SJCRH30 (cell line): ENCODE measurements around the gene ANO3. TPM values are rescaled to one million over a fixed set of nuclear protein-coding genes. Genes with fewer than 3 reads are reported as not detected.
A peak's percentile ranks its signal among the peaks of the same experiment; 100 is the strongest.
"Not testable (repeated sequence)": the region's sequence is repeated elsewhere in the genome, so short reads cannot be mapped to it uniquely, and the experiment has no call there.

Experiments
- DNase-seq, 2 experiments: peaks; one replicate each; pipeline ENCODE4 v3.0.0-alpha.2; 2015 to 2020
- H3K27ac ChIP-seq: fragments of 250-450 bp; sonication (Bioruptor Pico); 2 replicates; pipeline ENCODE4 v1.5.1; 2020; ENCODE audit warnings: mild to moderate bottlenecking, moderate library complexity
- H3K27me3 ChIP-seq: fragments of 250-450 bp; sonication (Bioruptor Pico); 2 replicates; pipeline ENCODE4 v1.5.1; 2020; ENCODE audit warnings: mild to moderate bottlenecking, moderate library complexity
- H3K36me3 ChIP-seq: fragments of 250-450 bp; sonication (Bioruptor Pico); 2 replicates; pipeline ENCODE4 v1.5.1; 2020; ENCODE audit warnings: mild to moderate bottlenecking, moderate library complexity
- H3K4me1 ChIP-seq: fragments of 250-450 bp; sonication (Bioruptor Pico); 2 replicates; pipeline ENCODE4 v1.5.1; 2020; ENCODE audit warnings: mild to moderate bottlenecking, moderate library complexity
- H3K4me3 ChIP-seq: fragments of 250-450 bp; sonication (Bioruptor Pico); 2 replicates; pipeline ENCODE4 v1.5.1; 2020; ENCODE audit warnings: mild to moderate bottlenecking, moderate library complexity
- H3K9me3 ChIP-seq: fragments of 250-450 bp; sonication (Bioruptor Pico); replicated peaks from 2 replicates; pipeline ENCODE4 v1.5.1; 2020; ENCODE audit warnings: mild to moderate bottlenecking, moderate library complexity
- total RNA-seq: library from RNA; depleted of rRNA; stranded (reverse); fragments of >200 nt; shearing (Covaris generic); gene quantifications from 2 replicates; pipeline ENCODE4 v1.2.3, GENCODE V29; 2014; rRNA removed

ANO3 gene
- total RNA-seq = 0.12 and 0.56 TPM in 2 replicates

GRCh38 chr11:26331911-26332571 is at the start of gene ANO3:
Gene ANO3, plus strand, starts transcription at chr11:26332130. Its CDS starts 146 bp downstream, at chr11:26332276.
- Histone ChIP-seq H3K9me3 (no peaks in the 10 kb centered on the region), H3K27me3 (0 out of 2 replicates have a peak, but pooled peaks cover 2% of the 10 kb centered on the region), H3K4me3 (no peak within 1 kb of the TSS), H3K4me1 (no peaks in the 10 kb centered on the region), H3K27ac (no peak within 1 kb of the TSS), H3K36me3 (no peaks in the 10 kb centered on the region)
- peak; percentile 91 to 95 for DNase-seq

GRCh38 chr11:26283852-26284408 is 48.0 kb upstream of the ANO3 start:
- no peaks in the 10 kb centered on the region for H3K4me1 ChIP-seq
- H3K27me3 ChIP-seq = no peaks in the 10 kb centered on the region; the same call in 1 of the 2 replicates
- no peaks in the 10 kb centered on the region for H3K9me3 ChIP-seq
- H3K27ac ChIP-seq = no peak overlapping the region
- DNase-seq = no peak
- H3K4me3 ChIP-seq = no peak overlapping the region; the same call in 1 of the 2 replicates
- H3K36me3 ChIP-seq = no peaks in the 10 kb centered on the region

DNA sequence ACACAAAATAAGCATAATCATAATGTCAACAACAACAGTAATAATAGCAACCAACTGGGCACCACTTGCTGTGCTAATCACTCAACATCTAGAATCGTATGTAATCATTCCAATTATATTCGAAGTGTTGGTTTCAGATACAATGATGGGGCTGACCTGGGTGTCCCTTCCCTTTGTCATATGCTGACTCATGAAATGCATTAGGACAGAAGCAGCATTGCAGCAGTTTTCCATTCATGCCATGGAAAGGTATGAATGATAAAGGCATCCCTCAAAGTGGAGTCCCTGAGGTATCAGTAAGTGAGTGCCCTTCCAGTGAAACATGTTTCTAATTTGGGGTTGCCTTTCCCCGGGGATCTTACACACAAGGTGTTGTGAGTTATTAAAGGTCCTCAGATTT is 46.3 kb upstream of the ANO3 start:
- H3K36me3 ChIP-seq = no peaks in the 10 kb centered on the region
- no peak for DNase-seq
- H3K27ac ChIP-seq = no peak overlapping the region
- H3K27me3 ChIP-seq = no peaks in the 10 kb centered on the region; the same call in 1 of the 2 replicates
- H3K4me3 ChIP-seq = no peak overlapping the region
- no peaks in the 10 kb centered on the region for H3K4me1 ChIP-seq
- H3K9me3 ChIP-seq = no peaks in the 10 kb centered on the region

DNA sequence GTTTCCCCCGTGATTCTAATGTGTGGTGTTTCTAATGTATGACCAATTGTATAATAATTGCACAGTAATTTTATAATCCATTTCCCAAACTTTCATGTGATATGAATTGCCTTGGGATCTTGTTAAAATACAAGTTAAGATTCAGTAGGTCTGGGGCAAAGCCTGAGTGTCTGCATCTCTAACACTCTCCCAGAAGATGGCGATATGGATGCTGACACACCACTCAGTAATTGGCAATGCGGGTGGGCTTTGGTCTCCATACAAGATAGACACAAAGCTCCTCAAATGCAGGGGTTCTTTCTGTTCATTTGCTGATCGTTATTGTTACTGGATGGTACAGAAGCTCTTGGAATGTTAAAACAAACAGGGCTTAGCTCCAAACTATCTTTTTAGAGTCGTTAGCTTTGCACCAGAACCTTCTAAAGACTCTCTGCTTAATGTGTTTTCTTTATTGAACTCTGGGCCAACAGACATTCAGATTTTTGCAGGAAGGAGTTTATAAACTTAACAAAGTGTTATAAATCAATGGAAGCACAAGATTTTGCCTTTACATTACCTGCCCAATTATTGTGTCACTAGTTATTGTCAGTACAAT is 45.4 kb upstream of the ANO3 start:
- peak; percentile 24 to 58 for DNase-seq
- Histone ChIP-seq H3K4me3 (no peak overlapping the region), H3K27ac (no peak overlapping the region), H3K27me3 (no peaks in the 10 kb centered on the region; the same call in 1 of the 2 replicates), H3K4me1 (no peaks in the 10 kb centered on the region), H3K9me3 (no peaks in the 10 kb centered on the region), H3K36me3 (no peaks in the 10 kb centered on the region)

GRCh38 chr11:26287067-26287518 is 44.8 kb upstream of the ANO3 start:
- Histone ChIP-seq H3K27me3 (no peaks in the 10 kb centered on the region; the same call in 1 of the 2 replicates), H3K27ac (no peak overlapping the region), H3K36me3 (no peaks in the 10 kb centered on the region), H3K9me3 (no peaks in the 10 kb centered on the region), H3K4me3 (no peak overlapping the region), H3K4me1 (no peaks in the 10 kb centered on the region)
- DNase-seq = no peak

GRCh38 chr11:26297189-26297975 is 34.5 kb upstream of the ANO3 start:
- H3K27ac ChIP-seq = no peak overlapping the region
- DNase-seq = peak; percentile 23 to 67
- H3K4me3 ChIP-seq = no peak overlapping the region
- H3K27me3 ChIP-seq = no peaks in the 10 kb centered on the region
- H3K36me3 ChIP-seq = no peaks in the 10 kb centered on the region
- no peaks in the 10 kb centered on the region for H3K9me3 ChIP-seq
- no peaks in the 10 kb centered on the region for H3K4me1 ChIP-seq

- not testable (repeated sequence) for H3K27ac ChIP-seq, H3K9me3 ChIP-seq, H3K36me3 ChIP-seq, H3K27me3 ChIP-seq, H3K4me3 ChIP-seq, DNase-seq, H3K4me1 ChIP-seq
Observed at GRCh38 chr11:26316372-26316771, 15.6 kb upstream of the ANO3 start.

- Histone ChIP-seq H3K9me3 (no peaks in the 10 kb centered on the region), H3K27me3 (no peaks in the 10 kb centered on the region), H3K4me3 (no peak overlapping the region), H3K36me3 (no peaks in the 10 kb centered on the region), H3K4me1 (no peaks in the 10 kb centered on the region), H3K27ac (no peak overlapping the region)
- DNase-seq = no peak
Observed at GRCh38 chr11:26319906-26320305, 12.0 kb upstream of the ANO3 start.

- H3K36me3 ChIP-seq = no peaks in the 10 kb centered on the region
Observed at GRCh38 chr11:26321516-26321915, 10.4 kb upstream of the ANO3 start.

GRCh38 chr11:26322335-26323067 is 9.4 kb upstream of the ANO3 start:
- H3K27ac ChIP-seq = no peak overlapping the region
- no peak overlapping the region for H3K4me3 ChIP-seq
- DNase-seq = no peak

More at GRCh38 chr11:26321516-26321915, 10.4 kb upstream of the ANO3 start:
- H3K27me3 ChIP-seq = no peaks in the 10 kb centered on the region
- H3K4me3 ChIP-seq = no peak overlapping the region
- H3K27ac ChIP-seq = no peak overlapping the region
- no peak for DNase-seq
- no peaks in the 10 kb centered on the region for H3K9me3 ChIP-seq
- no peaks in the 10 kb centered on the region for H3K4me1 ChIP-seq

DNA sequence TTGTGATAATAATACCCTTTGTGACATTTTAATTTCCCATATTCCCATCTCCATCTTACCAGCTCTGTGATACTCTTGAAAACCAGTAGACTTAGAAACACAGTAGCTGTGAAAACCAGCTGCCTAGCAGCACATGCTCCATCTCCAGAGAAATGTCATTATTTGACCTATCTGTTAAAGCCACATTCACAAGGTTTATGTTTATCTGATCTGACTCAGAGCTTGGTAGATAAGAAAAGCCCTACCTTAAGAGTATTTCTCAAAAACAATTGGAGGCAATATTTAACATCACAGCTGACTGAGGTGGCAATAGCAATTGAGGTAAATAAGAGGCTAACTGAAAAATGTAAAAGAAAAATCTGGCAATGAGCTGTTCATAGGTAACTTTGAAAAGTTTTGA is 8.1 kb upstream of the ANO3 start:
- Histone ChIP-seq H3K4me3 (no peak overlapping the region), H3K36me3 (no peaks in the 10 kb centered on the region), H3K9me3 (no peaks in the 10 kb centered on the region), H3K27me3 (no peaks in the 10 kb centered on the region), H3K27ac (no peak overlapping the region), H3K4me1 (no peaks in the 10 kb centered on the region)
- no peak for DNase-seq

More at GRCh38 chr11:26322335-26323067, 9.4 kb upstream of the ANO3 start:
- H3K9me3 ChIP-seq = no peaks in the 10 kb centered on the region
- H3K27me3 ChIP-seq = no peaks in the 10 kb centered on the region
- no peaks in the 10 kb centered on the region for H3K4me1 ChIP-seq
- no peaks in the 10 kb centered on the region for H3K36me3 ChIP-seq

DNA sequence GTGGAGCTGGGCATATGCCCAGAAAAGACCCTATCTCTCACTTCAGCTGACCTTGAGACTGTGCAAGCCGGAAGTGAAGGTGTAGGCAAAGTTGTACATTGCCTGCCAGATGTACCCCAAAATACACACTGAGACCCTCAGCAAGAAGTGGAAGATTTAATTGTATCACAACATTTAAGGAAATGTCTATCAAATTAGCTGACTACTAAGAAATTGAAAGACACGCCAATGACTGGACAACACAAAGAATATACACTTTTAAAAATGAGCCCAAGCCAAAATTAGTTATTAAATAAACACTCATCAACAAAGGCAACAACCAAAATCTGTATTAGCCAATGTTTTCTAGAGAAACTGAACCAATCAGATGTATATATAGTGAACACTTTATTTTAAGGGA is 7.7 kb upstream of the ANO3 start:
- no peak overlapping the region for H3K27ac ChIP-seq
- no peak for DNase-seq

DNA sequence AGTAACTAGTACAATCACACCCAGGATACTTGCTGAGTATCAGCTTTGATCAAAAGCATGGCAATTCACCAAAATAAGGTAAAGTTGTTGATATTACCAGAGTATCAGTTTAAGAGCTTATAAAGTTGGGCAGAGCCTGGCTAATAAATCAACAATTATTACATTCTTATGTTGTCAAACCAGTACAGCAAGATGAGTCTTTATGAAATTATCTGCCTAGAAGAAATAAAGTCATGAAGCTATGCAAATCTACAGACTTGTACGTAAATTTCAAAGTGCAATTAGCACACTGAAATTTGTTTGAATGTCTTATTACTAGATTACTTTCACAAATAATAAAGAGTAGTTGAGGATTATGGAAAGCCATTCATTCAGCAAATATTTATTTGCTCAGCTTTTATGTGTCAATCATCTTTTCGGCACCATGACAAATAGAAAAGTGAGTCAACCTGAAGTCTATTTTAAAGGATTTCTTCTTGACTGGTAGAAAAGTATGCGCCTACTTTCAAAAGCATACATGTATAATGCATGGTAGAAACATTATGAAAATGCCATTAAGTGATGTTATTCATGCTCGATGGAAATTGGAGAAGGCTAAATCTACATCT is 5.0 kb upstream of the ANO3 start:
- H3K4me3 ChIP-seq = no peak overlapping the region
- no peaks in the 10 kb centered on the region for H3K9me3 ChIP-seq
- no peak for DNase-seq
- no peak overlapping the region for H3K27ac ChIP-seq
- H3K27me3 ChIP-seq = no peaks in the 10 kb centered on the region
- no peaks in the 10 kb centered on the region for H3K4me1 ChIP-seq
- H3K36me3 ChIP-seq = no peaks in the 10 kb centered on the region

More for the DNA sequence above, 7.7 kb upstream of the ANO3 start:
- Histone ChIP-seq H3K4me3 (no peak overlapping the region), H3K4me1 (no peaks in the 10 kb centered on the region), H3K27me3 (no peaks in the 10 kb centered on the region), H3K9me3 (no peaks in the 10 kb centered on the region), H3K36me3 (no peaks in the 10 kb centered on the region)

DNA sequence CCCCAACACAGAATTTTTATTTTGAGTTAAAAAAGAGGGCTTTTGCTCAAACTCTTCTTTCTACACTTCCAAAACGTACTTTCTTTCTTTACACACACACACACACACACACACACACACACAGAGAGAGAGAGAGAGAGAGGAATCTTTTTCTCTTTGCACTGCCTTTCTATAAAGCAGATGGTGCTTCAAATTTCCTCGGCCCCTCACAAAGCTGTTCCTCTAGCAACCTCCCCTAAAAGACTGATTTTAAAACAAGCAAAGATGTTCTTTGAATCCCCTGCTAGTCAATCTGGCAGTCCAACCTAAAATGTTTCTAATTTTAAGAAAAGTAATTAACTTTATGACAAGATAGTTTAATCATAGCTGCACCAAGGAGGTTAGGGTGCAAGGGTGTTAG is 2.7 kb upstream of the ANO3 start:
- no peak for DNase-seq
- H3K27me3 ChIP-seq = 0 out of 2 replicates have a peak, but pooled peaks cover 2% of the 10 kb centered on the region

More for the DNA sequence above, 2.7 kb upstream of the ANO3 start:
- Histone ChIP-seq H3K4me1 (no peaks in the 10 kb centered on the region), H3K4me3 (no peak overlapping the region), H3K27ac (no peak overlapping the region), H3K9me3 (no peaks in the 10 kb centered on the region), H3K36me3 (no peaks in the 10 kb centered on the region)
